ENCODE results near the gene TLE1. TPM values are rescaled to one million over a fixed set of nuclear protein-coding genes. Genes with fewer than 3 reads are reported as not detected.

The TLE1 gene
- total RNA-seq, 1 donor from 2014 or later = 0.47 TPM

GRCh38 chr9:81578606-81579005 lies 110.7 kb downstream of the TLE1 start:
- intact Hi-C loops (cut with micrococcal nuclease) = no loop called here

GRCh38 chr9:81575956-81576355 lies 113.4 kb downstream of the TLE1 start:
- intact Hi-C loops (cut with micrococcal nuclease) = no loop called here

- intact Hi-C loops (cut with micrococcal nuclease) = no loop called here
These were observed 114.9 kb downstream of the TLE1 start for GRCh38 chr9:81574405-81574804.

GRCh38 chr9:81573415-81574321 lies 115.7 kb downstream of the TLE1 start:
- intact Hi-C loops (cut with micrococcal nuclease) = no loop called here

- intact Hi-C loops (cut with micrococcal nuclease) = no loop called here
These were observed 119.3 kb downstream of the TLE1 start for GRCh38 chr9:81570083-81570482.

GRCh38 chr9:81566074-81566698 lies 123.2 kb downstream of the TLE1 start:
- intact Hi-C loops (cut with micrococcal nuclease) = no loop called here

- intact Hi-C loops (cut with micrococcal nuclease) = no loop called here
These were observed 123.7 kb downstream of the TLE1 start for GRCh38 chr9:81565609-81566008.

GRCh38 chr9:81565144-81565543 lies 124.2 kb downstream of the TLE1 start:
- intact Hi-C loops (cut with micrococcal nuclease) = no loop called here

GRCh38 chr9:81564632-81565031 lies 124.7 kb downstream of the TLE1 start:
- intact Hi-C loops (cut with micrococcal nuclease) = no loop called here

- intact Hi-C loops (cut with micrococcal nuclease) = no loop called here
These were observed 125.6 kb downstream of the TLE1 start for GRCh38 chr9:81563739-81564138.

GRCh38 chr9:81563020-81563407 lies 126.3 kb downstream of the TLE1 start:
- intact Hi-C loops (cut with micrococcal nuclease) = no loop called here

GRCh38 chr9:81562231-81563019 lies 126.9 kb downstream of the TLE1 start:
- intact Hi-C loops (cut with micrococcal nuclease) = no loop called here

- intact Hi-C loops (cut with micrococcal nuclease) = no loop called here
These were observed 128.3 kb downstream of the TLE1 start for GRCh38 chr9:81560851-81561732.

- intact Hi-C loops (cut with micrococcal nuclease) = no loop called here
These were observed 129.6 kb downstream of the TLE1 start for GRCh38 chr9:81559709-81560108.

GRCh38 chr9:81559197-81559596 lies 130.2 kb downstream of the TLE1 start:
- intact Hi-C loops (cut with micrococcal nuclease) = no loop called here

- intact Hi-C loops (cut with micrococcal nuclease) = no loop called here
These were observed 131.1 kb downstream of the TLE1 start for GRCh38 chr9:81558091-81558830.

- intact Hi-C loops (cut with micrococcal nuclease) = no loop called here
These were observed 131.8 kb downstream of the TLE1 start for GRCh38 chr9:81557452-81558090.

GRCh38 chr9:81556923-81557322 lies 132.4 kb downstream of the TLE1 start:
- intact Hi-C loops (cut with micrococcal nuclease) = no loop called here

- intact Hi-C loops (cut with micrococcal nuclease) = no loop called here
These were observed 136.8 kb downstream of the TLE1 start for GRCh38 chr9:81552581-81552991.

- intact Hi-C loops (cut with micrococcal nuclease) = no loop called here
These were observed 139.2 kb downstream of the TLE1 start for GRCh38 chr9:81550207-81550583.
